ENCODE results near the gene IGSF9B. TPM values are rescaled to one million over a fixed set of nuclear protein-coding genes. Genes with fewer than 3 reads are reported as not detected.
"Not testable (repeated sequence)": the region's sequence is repeated elsewhere in the genome, so short reads cannot be mapped to it uniquely, and the experiment has no call there.

Gene IGSF9B
- total RNA-seq = 100 to 1,000 TPM; 124 to 136 TPM

- ATAC-seq (peak; percentile 91), DNase-seq (peak; percentile 94)
- CTCF ChIA-PET = interaction anchor here (1.2 to 4.3 kb wide), 3 partner anchors 11 to 77 kb away, joined by 3 to 32 read pairs (median 25); no protein-coding TSS in a partner anchor
- Mint-ChIP-seq H3K27me3 (peaks cover 12% of the 10 kb centered on the region), H3K9me3 (no peaks in the 10 kb centered on the region), H3K36me3 (ENCODE audit: low read depth) (peaks cover 25% of the 10 kb centered on the region), H3K4me1 (ENCODE audit: low read depth) (peaks cover 44% of the 10 kb centered on the region), H3K4me3 (peak within 1 kb of the TSS; percentile 89), H3K27ac (peak within 1 kb of the TSS; percentile 92)
- intact Hi-C loops (cut with micrococcal nuclease) = loop anchor here (1.0 kb wide), 1 partner anchor 9 kb away; no protein-coding TSS in a partner anchor
- POLR2A ChIA-PET = interaction anchor here (0.9 to 5.9 kb wide), 11 partner anchors 10 to 113 kb away, joined by 3 to 91 read pairs (median 5); partner anchors contain the start of gene JAM3
- no peak for TF ChIP-seq CTCF (IDR thresholded peaks at IDR 0.05)
Measured at GRCh38 chr11:133956650-133957633, at the start of gene IGSF9B. IGSF9B (minus strand) TSS chr11:133956968; CDS start chr11:133956754, 214 bp downstream.

GRCh38 chr11:134004496-134005172, 47.9 kb upstream of the IGSF9B start:
- Mint-ChIP-seq H3K36me3 (ENCODE audit: low read depth) (no peaks in the 10 kb centered on the region), H3K4me3 (no peak overlapping the region), H3K9me3 (no peaks in the 10 kb centered on the region), H3K27ac (no peak overlapping the region), H3K27me3 (no peaks in the 10 kb centered on the region), H3K4me1 (ENCODE audit: low read depth) (no peaks in the 10 kb centered on the region)
- ChIA-PET POLR2A (no interaction called here), CTCF (interaction anchor here (1.0 to 2.1 kb wide), 2 partner anchors 41 to 94 kb away, joined by 3 to 4 read pairs; no protein-coding TSS in a partner anchor)
- intact Hi-C loops (cut with micrococcal nuclease) = no loop called here
- DNase-seq (no peak), ATAC-seq (no peak)
- TF ChIP-seq CTCF (IDR thresholded peaks at IDR 0.05) = no peak

- no peak for TF ChIP-seq CTCF (IDR thresholded peaks at IDR 0.05)
- POLR2A ChIA-PET = no interaction called here
- Mint-ChIP-seq H3K9me3 (no peaks in the 10 kb centered on the region), H3K4me3 (no peak overlapping the region), H3K27ac (no peak overlapping the region), H3K4me1 (ENCODE audit: low read depth) (no peaks in the 10 kb centered on the region), H3K36me3 (ENCODE audit: low read depth) (no peaks in the 10 kb centered on the region), H3K27me3 (no peaks in the 10 kb centered on the region)
- intact Hi-C loops (cut with micrococcal nuclease) = no loop called here
- CTCF ChIA-PET = interaction anchor here (0.6 to 2.1 kb wide), 3 partner anchors 8 to 94 kb away, joined by 3 to 4 read pairs (median 3); no protein-coding TSS in a partner anchor
- ATAC-seq (no peak), DNase-seq (no peak)
Measured at GRCh38 chr11:134003792-134004495, 47.2 kb upstream of the IGSF9B start.

GRCh38 chr11:134002819-134003218, 46.1 kb upstream of the IGSF9B start:
- H3K9me3 Mint-ChIP-seq; intact Hi-C loops (cut with micrococcal nuclease); CTCF ChIA-PET; H3K36me3 Mint-ChIP-seq (ENCODE audit: low read depth); H3K27ac Mint-ChIP-seq; ATAC-seq; DNase-seq; H3K4me1 Mint-ChIP-seq (ENCODE audit: low read depth); H3K27me3 Mint-ChIP-seq; H3K4me3 Mint-ChIP-seq; POLR2A ChIA-PET: not testable (repeated sequence)

GRCh38 chr11:134002338-134002737, 45.6 kb upstream of the IGSF9B start:
- CTCF ChIA-PET; DNase-seq; ATAC-seq; H3K9me3 Mint-ChIP-seq; H3K4me3 Mint-ChIP-seq; POLR2A ChIA-PET; H3K27me3 Mint-ChIP-seq; H3K4me1 Mint-ChIP-seq (ENCODE audit: low read depth); H3K27ac Mint-ChIP-seq; intact Hi-C loops (cut with micrococcal nuclease); H3K36me3 Mint-ChIP-seq (ENCODE audit: low read depth): not testable (repeated sequence)
